EH (cell line): ENCODE measurements around the gene TRMU.
A peak's percentile ranks its signal among the peaks of the same experiment; 100 is the strongest.
"Not testable (repeated sequence)": the region's sequence is repeated elsewhere in the genome, so short reads cannot be mapped to it uniquely, and the experiment has no call there.

Experiments used
- DNase-seq: peaks from one replicate; pipeline ENCODE4 v3.0.0-alpha.2; 2015; ENCODE audit warnings: low read depth

The TRMU gene

GRCh38 chr22:46300491-46300890 lies 35.0 kb upstream of the TRMU start:
- no peak for DNase-seq

- DNase-seq, result peak; percentile 56
Observed at GRCh38 chr22:46303347-46303965, 32.1 kb upstream of the TRMU start.

- DNase-seq, result no peak
Observed at GRCh38 chr22:46308283-46308988, 27.1 kb upstream of the TRMU start.

- no peak for DNase-seq
Observed at GRCh38 chr22:46309526-46310085, 25.9 kb upstream of the TRMU start.

- DNase-seq, result no peak
Observed at GRCh38 chr22:46312056-46312455, 23.5 kb upstream of the TRMU start.

GRCh38 chr22:46312848-46313247 lies 22.7 kb upstream of the TRMU start:
- not testable (repeated sequence) for DNase-seq

- DNase-seq, result no peak
Observed at GRCh38 chr22:46315976-46316375, 19.5 kb upstream of the TRMU start.

GRCh38 chr22:46317646-46318045 lies 17.9 kb upstream of the TRMU start:
- no peak for DNase-seq

- DNase-seq, result no peak
Observed at GRCh38 chr22:46318576-46318975, 16.9 kb upstream of the TRMU start.

GRCh38 chr22:46319319-46319718 lies 16.2 kb upstream of the TRMU start:
- DNase-seq, result no peak

GRCh38 chr22:46320166-46320710 lies 15.3 kb upstream of the TRMU start:
- DNase-seq, result no peak

GRCh38 chr22:46320716-46321386 lies 14.7 kb upstream of the TRMU start:
- no peak for DNase-seq

GRCh38 chr22:46322711-46323110 lies 12.8 kb upstream of the TRMU start:
- DNase-seq, result no peak

- no peak for DNase-seq
Observed at GRCh38 chr22:46323162-46323561, 12.4 kb upstream of the TRMU start.

GRCh38 chr22:46326066-46326680 lies 9.3 kb upstream of the TRMU start:
- no peak for DNase-seq

- DNase-seq, result no peak
Observed at GRCh38 chr22:46327691-46328465, 7.6 kb upstream of the TRMU start.

GRCh38 chr22:46328797-46329196 lies 6.7 kb upstream of the TRMU start:
- DNase-seq, result no peak

- no peak for DNase-seq
Observed at GRCh38 chr22:46329616-46330015, 5.9 kb upstream of the TRMU start.

- no peak for DNase-seq
Observed at GRCh38 chr22:46330426-46330825, 5.1 kb upstream of the TRMU start.

GRCh38 chr22:46331496-46331895 lies 4.0 kb upstream of the TRMU start:
- DNase-seq, result no peak
